Type B pancreatic cell (in vitro differentiated cells): Measurements from ENCODE around the gene CHRNB4. TPM values are rescaled to one million over a fixed set of nuclear protein-coding genes. Genes with fewer than 3 reads are reported as not detected.

ENCODE experiments used
- DNase-seq: peaks from one replicate; pipeline ENCODE4 v3.0.0; 2021; ENCODE audit warnings: mixed read lengths; ENCODE audit not compliant: unreplicated experiment; ENCODE audit errors: extremely low spot score
- H3K27ac Mint-ChIP-seq: 2 replicates; pipeline ENCODE4 v1.8.0; 2021; ENCODE audit warnings: mild to moderate bottlenecking, mixed read lengths
- H3K27me3 Mint-ChIP-seq: 2 replicates; pipeline ENCODE4 v1.8.0; 2021; ENCODE audit warnings: mixed read lengths
- H3K36me3 Mint-ChIP-seq: 2 replicates; pipeline ENCODE4 v1.8.0; 2021; ENCODE audit warnings: mixed read lengths
- H3K4me1 Mint-ChIP-seq: one replicate; pipeline ENCODE4 v1.8.0; 2021; ENCODE audit warnings: mixed read lengths; ENCODE audit not compliant: unreplicated experiment
- H3K4me3 Mint-ChIP-seq: 2 replicates; pipeline ENCODE4 v1.8.0; 2021; ENCODE audit warnings: mild to moderate bottlenecking, mixed read lengths
- H3K9me3 Mint-ChIP-seq: 2 replicates; pipeline ENCODE4 v1.8.0; 2021; ENCODE audit warnings: mixed read lengths
- CTCF ChIP-seq: fragments of 200-600 bp; sonication (generic); conservative IDR thresholded peaks from 2 replicates; pipeline ENCODE4 v1.5.0; 2021; ENCODE audit warnings: antibody characterized with exemption, mild to moderate bottlenecking
- total RNA-seq: library from RNA; stranded (reverse); gene quantifications from 2 replicates; pipeline ENCODE4 v1.2.1, GENCODE V29; 2021; ENCODE audit warnings: low replicate concordance

CHRNB4 gene
- total RNA-seq, 1 donor from 2014 or later: 3.8 TPM

GRCh38 chr15:78630886-78631633 is 9.9 kb downstream of the CHRNB4 start:
- no peak for DNase-seq
- no peak for TF ChIP-seq CTCF
- peaks cover 49% of the 10 kb centered on the region for H3K27me3 Mint-ChIP-seq
- no peak overlapping the region for H3K4me3 Mint-ChIP-seq
- H3K9me3 Mint-ChIP-seq: peaks cover 7% of the 10 kb centered on the region
- H3K27ac Mint-ChIP-seq: no peak overlapping the region
- H3K4me1 Mint-ChIP-seq: no peaks in the 10 kb centered on the region
- no peaks in the 10 kb centered on the region for H3K36me3 Mint-ChIP-seq

- peaks cover 7% of the 10 kb centered on the region for H3K9me3 Mint-ChIP-seq
- H3K4me3 Mint-ChIP-seq: no peak overlapping the region
These were observed 11.3 kb downstream of the CHRNB4 start for GRCh38 chr15:78629716-78630065.

GRCh38 chr15:78629031-78629715 is 11.8 kb downstream of the CHRNB4 start:
- Mint-ChIP-seq H3K36me3 (no peaks in the 10 kb centered on the region), H3K4me3 (no peak overlapping the region), H3K9me3 (peaks cover 7% of the 10 kb centered on the region), H3K27me3 (peaks cover 55% of the 10 kb centered on the region), H3K27ac (no peak overlapping the region), H3K4me1 (no peaks in the 10 kb centered on the region)
- TF ChIP-seq CTCF: no peak
- DNase-seq: no peak

More at GRCh38 chr15:78629716-78630065, 11.3 kb downstream of the CHRNB4 start:
- DNase-seq: no peak
- Mint-ChIP-seq H3K27me3 (peaks cover 50% of the 10 kb centered on the region), H3K4me1 (no peaks in the 10 kb centered on the region), H3K36me3 (no peaks in the 10 kb centered on the region), H3K27ac (no peak overlapping the region)
- TF ChIP-seq CTCF: no peak

- no peak overlapping the region for H3K4me3 Mint-ChIP-seq
- peaks cover 64% of the 10 kb centered on the region for H3K27me3 Mint-ChIP-seq
- TF ChIP-seq CTCF: no peak
- H3K9me3 Mint-ChIP-seq: peaks cover 7% of the 10 kb centered on the region
- no peaks in the 10 kb centered on the region for H3K4me1 Mint-ChIP-seq
- no peaks in the 10 kb centered on the region for H3K36me3 Mint-ChIP-seq
- no peak overlapping the region for H3K27ac Mint-ChIP-seq
- DNase-seq: no peak
These were observed 12.8 kb downstream of the CHRNB4 start for GRCh38 chr15:78628227-78628626.

GRCh38 chr15:78627348-78627747 is 13.7 kb downstream of the CHRNB4 start:
- Mint-ChIP-seq H3K4me3 (no peak overlapping the region), H3K36me3 (no peaks in the 10 kb centered on the region), H3K27ac (no peak overlapping the region), H3K9me3 (no peaks in the 10 kb centered on the region), H3K27me3 (peaks cover 67% of the 10 kb centered on the region), H3K4me1 (no peaks in the 10 kb centered on the region)
- TF ChIP-seq CTCF: no peak
- DNase-seq: no peak
